ENCODE results near the gene MIA.
"Not testable (repeated sequence)": the region's sequence is repeated elsewhere in the genome, so short reads cannot be mapped to it uniquely, and the experiment has no call there.

MIA gene

GRCh38 chr19:40750874-40751537, 24.3 kb upstream of the MIA start, which contains the start of gene SNRPA:
TSS of gene SNRPA (plus strand) at chr19:40751203. CDS start at chr19:40751409, 206 bp downstream.
- peak; percentile 98 for DNase-seq

DNA sequence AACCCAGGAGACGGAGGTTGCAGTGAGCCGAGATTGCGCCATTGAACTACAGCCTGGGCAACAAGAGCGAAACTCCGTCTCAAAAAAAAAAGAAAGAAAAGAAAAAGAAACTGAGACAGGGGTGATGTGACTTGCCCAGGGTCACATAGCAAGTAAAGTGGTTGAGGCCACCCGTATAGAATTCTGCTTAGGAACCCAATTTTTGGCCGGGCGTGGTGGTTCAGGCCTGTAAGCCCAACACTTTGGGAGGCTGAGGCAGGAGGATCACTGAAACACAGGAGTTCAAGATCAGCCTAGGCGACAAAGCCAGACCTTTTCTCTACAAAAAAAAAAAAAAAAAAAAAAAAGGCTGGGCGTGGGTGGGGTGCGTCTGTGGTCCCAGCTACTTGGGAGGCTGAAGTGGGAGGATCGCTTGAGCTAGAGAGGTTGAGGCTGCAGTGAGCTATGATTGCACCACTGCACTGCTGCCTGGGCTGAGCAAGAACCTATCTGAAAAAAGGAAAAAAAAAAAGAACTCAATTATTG, 23.0 kb upstream of the MIA start:
- no peak for DNase-seq

GRCh38 chr19:40754611-40755247, 20.6 kb upstream of the MIA start:
- peak; percentile 30 for DNase-seq

GRCh38 chr19:40755248-40755624, 20.1 kb upstream of the MIA start:
- no peak for DNase-seq

- DNase-seq: no peak
Measured at GRCh38 chr19:40755791-40756190, 19.5 kb upstream of the MIA start.

- no peak for DNase-seq
Measured at GRCh38 chr19:40756502-40757110, 18.7 kb upstream of the MIA start.

GRCh38 chr19:40758491-40758890, 16.8 kb upstream of the MIA start:
- no peak for DNase-seq

DNA sequence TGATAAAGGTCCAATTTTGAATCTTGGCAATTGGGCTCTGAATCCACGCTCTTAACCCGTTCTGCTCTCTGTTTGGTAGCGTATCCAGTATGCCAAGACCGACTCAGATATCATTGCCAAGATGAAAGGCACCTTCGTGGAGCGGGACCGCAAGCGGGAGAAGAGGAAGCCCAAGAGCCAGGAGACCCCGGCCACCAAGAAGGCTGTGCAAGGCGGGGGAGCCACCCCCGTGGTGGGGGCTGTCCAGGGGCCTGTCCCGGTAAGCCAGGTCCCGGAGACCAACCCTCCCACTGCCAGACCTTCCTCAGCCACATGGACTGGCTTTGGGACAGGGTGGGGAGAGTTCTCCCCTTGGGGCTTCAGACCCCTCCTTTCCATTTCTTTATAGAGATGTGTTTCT, 16.0 kb upstream of the MIA start:
- no peak for DNase-seq

DNA sequence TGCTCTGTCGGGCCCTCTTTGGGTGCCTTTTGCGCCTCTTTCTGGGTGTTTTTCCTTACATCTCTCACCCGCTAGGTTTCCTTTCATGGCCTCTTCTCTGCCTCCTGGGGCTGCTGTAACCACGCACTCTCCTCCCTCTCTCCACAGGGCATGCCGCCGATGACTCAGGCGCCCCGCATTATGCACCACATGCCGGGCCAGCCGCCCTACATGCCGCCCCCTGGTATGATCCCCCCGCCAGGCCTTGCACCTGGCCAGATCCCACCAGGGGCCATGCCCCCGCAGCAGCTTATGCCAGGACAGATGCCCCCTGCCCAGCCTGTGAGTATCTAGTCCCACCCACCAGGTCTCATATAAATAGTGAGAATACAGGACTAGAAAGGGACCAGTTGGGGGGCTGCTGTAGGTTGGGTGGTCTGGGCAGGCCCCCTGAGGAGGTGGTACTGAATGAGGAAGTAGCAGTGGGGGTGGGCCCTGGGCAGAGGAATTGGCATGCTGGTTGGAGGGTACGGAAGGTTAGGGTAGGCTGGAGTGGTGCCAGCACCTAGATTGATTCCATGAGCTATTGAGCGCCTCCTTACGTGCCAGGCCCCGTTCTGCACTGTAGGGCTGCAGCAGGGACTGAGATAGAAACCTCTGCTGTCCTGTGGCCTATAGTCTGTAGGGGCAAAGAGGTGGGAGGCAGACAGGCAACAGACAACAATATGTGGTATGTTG, 12.4 kb upstream of the MIA start:
- no peak for DNase-seq

GRCh38 chr19:40763526-40763925, 11.8 kb upstream of the MIA start:
- DNase-seq: no peak

- no peak for DNase-seq
Measured at GRCh38 chr19:40763963-40764362, 11.4 kb upstream of the MIA start.

GRCh38 chr19:40766385-40766784, 8.9 kb upstream of the MIA start:
- not testable (repeated sequence) for DNase-seq

DNA sequence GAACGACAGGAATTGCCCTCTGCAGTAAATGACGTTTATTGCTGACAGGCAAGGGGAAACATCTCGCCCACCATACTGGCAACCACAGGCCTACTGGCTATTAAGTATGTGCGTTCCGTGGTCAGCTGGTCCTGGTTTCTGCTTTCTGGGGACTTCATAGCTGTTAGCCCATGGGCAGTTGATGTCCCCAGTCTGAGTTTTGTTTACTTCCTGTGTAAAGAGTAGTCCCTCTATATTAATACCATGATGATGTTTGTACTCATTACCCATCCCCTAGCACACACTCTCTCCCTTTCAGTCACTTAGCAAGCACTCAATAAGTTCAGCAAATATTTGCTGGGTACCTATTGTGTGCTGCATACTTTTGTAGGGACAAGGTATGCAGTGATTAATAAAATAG, 6.5 kb upstream of the MIA start:
- DNase-seq: no peak

GRCh38 chr19:40771101-40771862, 4.0 kb upstream of the MIA start:
- not testable (repeated sequence) for DNase-seq

- DNase-seq: no peak
Measured at GRCh38 chr19:40775632-40776022, 306 bp downstream of the MIA start.

DNA sequence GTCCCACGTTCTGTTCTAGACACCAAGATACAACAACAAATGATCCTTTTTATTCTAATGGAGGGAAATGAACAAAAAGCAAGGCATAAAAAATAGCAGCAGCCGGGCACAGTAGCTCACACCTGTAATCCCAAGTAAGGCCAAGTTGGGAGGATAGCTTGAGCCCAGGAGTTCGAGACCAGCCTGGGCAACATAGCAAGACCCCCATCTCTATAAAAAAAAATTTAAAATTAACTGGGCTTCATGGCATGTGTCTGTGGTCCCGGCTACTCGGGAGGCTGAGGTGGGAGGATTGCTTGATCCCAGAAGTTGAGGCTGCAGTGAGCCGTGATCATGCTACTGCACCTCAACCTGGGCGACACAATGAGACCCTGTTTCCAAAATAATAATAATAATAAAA, 1.0 kb downstream of the MIA start:
- no peak for DNase-seq

- DNase-seq: peak; percentile 90
Measured at GRCh38 chr19:40776932-40777644, 1.8 kb downstream of the MIA start.

DNA sequence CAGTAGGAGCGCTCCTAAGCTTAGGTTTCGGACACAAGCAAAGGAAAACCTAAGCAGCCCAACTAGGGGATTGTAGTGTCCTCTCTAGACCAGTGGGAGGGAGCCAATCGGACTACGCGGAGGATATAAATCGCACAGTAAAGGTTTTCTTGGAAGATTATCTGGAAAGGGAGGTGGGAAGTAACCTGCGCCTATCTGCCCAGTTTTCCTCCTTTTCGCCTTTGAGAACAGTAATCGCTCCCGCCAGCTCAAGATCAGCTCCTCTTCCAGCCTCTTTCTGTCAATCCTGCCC, 2.3 kb downstream of the MIA start:
- DNase-seq: no peak

DNA sequence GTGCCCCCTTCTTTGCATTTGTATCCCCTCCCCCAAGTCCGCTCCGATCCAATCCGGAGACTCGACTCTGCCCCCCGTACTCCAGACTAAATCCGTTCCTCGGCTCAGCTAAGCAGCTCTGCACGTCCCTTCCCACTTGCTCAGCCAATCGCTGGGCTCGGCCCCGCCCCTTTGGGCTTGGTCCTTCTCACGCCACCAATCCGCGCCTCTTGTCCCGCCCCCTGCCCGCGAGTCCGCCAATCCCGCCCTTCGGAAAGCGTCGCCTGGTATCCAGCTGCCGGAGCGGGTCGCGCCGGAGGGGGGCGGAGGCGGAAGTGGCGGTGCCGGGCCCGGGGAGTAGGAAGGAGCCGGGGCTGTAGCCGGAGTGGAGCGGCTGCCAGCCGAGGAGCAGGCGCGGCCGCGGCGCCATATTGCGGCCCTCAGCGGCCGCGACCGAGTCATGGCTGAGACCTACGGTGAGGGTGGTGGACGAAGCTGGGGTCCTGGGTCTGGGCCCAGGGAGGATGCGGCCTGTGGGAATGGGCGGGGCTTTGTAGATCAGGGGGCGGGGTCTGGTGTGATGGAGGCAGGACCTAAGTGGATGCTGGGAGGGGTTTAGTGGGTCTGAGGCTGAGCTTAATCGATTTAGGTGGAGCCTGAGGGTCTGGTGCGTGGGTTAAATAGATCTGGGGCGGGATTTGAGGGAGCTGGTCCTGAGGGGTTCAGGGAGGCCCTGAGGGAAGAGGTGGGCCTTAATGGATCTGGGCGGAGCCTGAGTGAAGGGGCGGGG, 2.8 kb downstream of the MIA start, which contains the start of gene RAB4B:
Gene RAB4B, plus strand, starts transcription at position 311 of the 769 bp plus-strand sequence. Its CDS starts 129 bp downstream, at position 440.
- DNase-seq: peak; percentile 100

GRCh38 chr19:40778706-40779284, 3.5 kb downstream of the MIA start:
- DNase-seq: no peak

GRCh38 chr19:40780582-40780981, 5.3 kb downstream of the MIA start:
- DNase-seq: no peak

All from fibroblast of skin of right quadriceps (primary cell).